HG03575 (cell line): ENCODE measurements around the gene CCDC57.

ENCODE experiments used
- ATAC-seq: cut with Tn5 transposase; IDR thresholded peaks from one replicate; pipeline ENCODE4 v1.9.1; 2021; ENCODE audit not compliant: unreplicated experiment, insufficient number of reproducible peaks, low FRiP score; ENCODE audit errors: extremely low read depth

The CCDC57 gene

GRCh38 chr17:82092094-82092586 lies 120.5 kb downstream of the CCDC57 start:
- ATAC-seq = no peak

- no peak for ATAC-seq
Measured at GRCh38 chr17:82091264-82092066, 121.2 kb downstream of the CCDC57 start.

DNA sequence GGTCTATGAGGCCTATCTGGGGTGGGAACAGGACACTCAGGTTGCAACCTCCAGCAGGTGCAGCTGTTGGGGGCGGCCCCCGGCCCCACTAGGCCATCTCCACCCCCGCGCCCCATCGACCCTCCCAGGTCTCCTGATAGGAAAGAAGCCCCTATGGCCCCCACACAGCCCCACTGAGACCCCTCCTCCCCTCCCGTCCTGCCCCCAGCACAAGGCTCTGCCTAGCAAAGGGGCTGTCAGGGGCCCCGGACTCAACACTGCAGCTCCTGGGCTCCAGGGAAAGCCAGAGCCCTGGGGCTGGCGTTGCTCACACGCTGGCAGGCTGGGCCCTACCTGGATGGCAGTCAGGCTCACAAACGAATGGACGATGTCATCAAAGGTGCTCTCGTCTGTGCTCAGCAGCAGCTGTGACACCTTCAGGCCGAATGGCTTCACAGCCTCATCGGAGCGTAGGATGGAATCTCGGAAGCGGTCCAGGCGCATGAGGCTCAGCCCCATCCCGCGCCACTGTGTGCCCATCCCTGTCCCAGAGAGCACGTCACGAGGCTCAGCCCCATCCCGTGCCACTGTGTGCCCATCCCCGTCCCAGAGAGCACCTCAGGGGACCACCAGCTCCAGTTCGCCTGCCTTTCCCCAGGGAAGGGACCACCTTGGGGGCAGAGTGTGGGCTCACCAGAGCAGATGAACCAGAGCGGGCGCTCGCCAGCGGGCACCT lies 121.9 kb downstream of the CCDC57 start:
- ATAC-seq = no peak

- ATAC-seq = no peak
Measured at GRCh38 chr17:82089723-82090548, 122.7 kb downstream of the CCDC57 start.

DNA sequence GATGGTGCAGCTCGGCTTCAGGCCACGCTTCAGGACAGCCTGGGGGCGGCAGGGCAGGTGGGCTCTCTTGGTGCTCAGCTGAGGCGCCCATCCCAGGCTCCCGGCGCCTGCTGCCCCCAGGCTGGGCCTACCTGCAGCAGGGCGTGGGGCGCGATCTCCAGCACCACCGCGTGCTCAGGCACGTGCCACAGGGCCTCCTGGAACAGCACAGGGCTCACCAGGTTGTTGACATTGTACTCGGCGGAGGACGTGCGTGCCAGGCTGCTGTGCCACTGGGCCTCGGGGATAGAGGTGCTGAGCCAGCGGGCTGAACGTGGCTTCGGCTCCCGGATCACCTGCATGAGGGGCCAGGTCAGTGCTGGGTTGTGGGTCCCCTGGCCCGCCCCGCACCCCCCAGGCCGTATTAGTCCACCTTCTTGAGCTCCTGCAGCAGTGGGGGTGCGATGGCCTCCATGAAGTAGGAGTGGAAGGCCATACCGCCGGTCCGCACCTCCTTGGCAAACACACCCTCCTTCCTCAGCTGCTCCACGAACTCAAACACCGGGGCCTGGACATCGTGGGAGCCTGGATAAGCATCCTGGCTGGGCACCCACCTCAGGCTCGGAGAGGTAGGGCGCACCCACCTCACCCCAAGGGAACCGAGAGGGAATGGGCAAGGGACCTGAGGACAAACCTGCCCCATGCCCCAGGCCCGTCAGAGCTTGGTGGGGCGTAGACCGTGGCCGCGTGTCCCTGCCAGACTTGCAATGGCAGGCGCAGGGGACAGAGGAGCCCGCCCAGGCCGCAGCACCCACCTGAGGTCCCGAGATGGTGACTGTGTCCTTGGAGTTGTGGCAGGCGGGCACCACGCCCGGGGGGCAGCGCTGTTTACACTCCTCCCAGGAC lies 123.6 kb downstream of the CCDC57 start:
- ATAC-seq = no peak

GRCh38 chr17:82087961-82088837 lies 124.4 kb downstream of the CCDC57 start:
- ATAC-seq = no peak

GRCh38 chr17:82086941-82087906 lies 125.4 kb downstream of the CCDC57 start:
- ATAC-seq = no peak

DNA sequence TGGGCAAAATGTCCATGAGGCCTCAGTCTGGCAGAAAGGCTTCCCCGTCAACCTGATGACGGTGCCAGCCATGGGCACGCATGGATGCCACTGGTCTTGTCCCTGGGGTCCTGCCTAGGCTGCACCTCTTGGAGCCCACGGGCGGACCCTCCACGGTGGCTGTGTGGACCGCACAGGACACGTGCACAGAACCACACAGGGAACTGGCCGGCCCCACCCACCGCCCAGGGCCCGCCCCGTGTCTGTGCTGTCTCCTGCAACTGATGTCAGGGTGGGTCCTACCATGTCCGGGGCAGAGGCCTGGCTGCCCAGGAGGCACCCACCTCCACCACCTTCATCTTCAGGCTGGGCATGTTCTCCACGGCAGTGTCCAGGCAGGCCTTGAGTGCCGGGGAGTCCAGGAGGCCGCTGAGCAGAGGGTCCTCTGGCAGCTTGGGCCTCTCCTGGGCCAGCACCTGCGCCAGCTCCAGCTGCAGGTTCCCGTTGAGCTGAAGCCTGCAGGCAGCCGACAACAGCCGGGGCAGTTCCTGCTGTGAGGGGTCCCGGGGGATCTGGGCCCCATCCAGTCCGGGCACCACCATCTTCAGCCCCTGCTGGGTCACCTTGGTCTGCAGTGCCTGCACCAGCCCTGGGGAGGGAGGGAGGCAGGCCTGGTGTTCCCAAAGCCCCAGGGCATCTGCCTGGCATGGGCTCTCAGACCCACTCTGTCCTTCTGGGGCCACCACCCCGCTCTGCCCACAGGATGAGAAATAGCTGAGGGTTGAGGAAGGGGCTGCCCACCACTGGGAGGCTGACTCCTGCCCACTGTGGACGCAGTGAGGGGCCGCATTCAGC lies 126.5 kb downstream of the CCDC57 start:
- no peak for ATAC-seq

DNA sequence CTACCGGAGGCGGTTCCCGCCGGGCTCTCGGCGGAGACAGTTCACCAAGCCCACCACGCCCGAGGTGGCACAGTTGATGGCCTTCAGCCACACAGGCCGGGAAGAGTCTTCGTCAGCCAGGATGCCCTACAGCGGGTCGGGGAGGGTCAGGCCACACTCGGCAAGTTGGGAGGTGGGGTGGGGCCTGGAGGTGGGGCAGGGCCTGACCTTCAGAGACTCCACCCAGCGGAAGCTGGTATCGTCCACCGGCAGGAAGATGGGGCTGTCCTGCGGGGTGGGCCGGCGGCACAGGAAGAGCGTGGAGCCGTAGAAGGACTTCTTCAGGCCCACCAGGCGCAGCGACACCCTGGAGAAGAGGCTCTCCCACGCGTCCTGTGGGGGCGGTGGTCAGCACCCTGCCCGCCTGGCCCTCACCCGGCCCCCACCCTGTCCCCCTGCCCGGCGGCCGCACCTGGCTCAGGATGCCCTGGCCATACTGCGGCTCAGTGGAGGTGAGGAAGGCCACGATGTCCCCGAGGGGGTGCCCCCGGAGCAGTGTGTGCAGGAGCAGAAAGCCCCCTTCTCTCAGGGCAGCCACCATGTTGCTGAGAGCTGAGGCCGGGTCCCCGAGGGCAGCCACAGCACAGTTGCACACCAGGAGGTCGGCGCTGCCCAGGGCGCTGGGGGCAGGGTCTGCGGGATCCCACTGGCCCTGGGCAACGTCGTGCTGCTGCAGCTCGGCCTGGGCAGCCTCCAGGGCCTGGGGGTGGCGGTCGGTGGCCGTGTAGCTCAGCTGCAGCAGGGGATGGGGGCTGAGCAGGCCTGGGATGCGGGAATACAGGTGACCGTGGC lies 127.4 kb downstream of the CCDC57 start:
- ATAC-seq = no peak

GRCh38 chr17:82084373-82085030 lies 128.1 kb downstream of the CCDC57 start:
- ATAC-seq = no peak

GRCh38 chr17:82083533-82084359 lies 128.9 kb downstream of the CCDC57 start:
- ATAC-seq = no peak

GRCh38 chr17:82083009-82083408 lies 129.6 kb downstream of the CCDC57 start:
- ATAC-seq = no peak

DNA sequence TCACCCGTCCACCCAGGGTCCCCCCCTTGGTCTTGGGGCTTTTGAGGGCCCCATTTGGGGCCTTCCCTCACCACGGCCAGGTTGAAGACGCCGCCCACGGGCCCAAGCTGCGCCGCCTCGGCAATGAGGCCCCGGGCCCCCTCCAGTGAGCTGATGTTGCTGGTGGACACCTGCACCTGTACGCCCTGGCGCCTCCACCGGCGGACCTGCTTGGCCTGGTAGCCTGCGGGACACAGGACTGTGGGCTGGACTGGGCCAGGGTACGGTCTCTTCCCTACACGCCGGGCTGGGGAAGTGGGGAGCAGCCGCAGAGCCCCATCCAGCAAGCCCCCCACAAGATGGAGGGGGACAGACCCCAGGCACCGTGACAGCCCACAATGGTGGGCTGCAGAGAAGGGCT lies 130.2 kb downstream of the CCDC57 start:
- ATAC-seq = no peak

DNA sequence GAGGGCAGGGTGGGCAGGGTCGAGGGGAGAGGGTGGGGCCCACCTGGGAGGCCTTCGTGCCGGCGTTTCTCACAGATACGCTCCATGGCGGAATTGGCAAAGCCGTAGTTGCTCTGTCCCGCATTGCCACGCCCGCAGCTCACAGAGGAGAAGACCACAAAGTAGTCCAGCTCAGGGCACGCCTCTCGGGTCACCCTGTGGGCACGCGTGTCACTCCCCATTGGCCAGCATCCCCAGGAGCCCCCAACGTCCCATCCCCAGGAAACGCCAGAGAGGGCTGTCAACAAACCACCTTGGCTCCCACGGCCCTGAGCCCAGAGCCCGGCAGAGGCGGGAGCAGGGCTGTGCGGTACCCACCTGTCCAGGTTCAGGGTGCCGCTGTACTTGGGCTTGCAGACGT lies 130.7 kb downstream of the CCDC57 start:
- ATAC-seq = no peak
